Dedifferentiated amniotic fluid mesenchymal stem cell (primary cell): Measurements from ENCODE around the gene SLC26A1.

ENCODE experiments used
- DNase-seq: peaks from one replicate; pipeline ENCODE4 v3.0.0-alpha.2; 2016; ENCODE audit errors: extremely low spot score

SLC26A1 gene

DNA sequence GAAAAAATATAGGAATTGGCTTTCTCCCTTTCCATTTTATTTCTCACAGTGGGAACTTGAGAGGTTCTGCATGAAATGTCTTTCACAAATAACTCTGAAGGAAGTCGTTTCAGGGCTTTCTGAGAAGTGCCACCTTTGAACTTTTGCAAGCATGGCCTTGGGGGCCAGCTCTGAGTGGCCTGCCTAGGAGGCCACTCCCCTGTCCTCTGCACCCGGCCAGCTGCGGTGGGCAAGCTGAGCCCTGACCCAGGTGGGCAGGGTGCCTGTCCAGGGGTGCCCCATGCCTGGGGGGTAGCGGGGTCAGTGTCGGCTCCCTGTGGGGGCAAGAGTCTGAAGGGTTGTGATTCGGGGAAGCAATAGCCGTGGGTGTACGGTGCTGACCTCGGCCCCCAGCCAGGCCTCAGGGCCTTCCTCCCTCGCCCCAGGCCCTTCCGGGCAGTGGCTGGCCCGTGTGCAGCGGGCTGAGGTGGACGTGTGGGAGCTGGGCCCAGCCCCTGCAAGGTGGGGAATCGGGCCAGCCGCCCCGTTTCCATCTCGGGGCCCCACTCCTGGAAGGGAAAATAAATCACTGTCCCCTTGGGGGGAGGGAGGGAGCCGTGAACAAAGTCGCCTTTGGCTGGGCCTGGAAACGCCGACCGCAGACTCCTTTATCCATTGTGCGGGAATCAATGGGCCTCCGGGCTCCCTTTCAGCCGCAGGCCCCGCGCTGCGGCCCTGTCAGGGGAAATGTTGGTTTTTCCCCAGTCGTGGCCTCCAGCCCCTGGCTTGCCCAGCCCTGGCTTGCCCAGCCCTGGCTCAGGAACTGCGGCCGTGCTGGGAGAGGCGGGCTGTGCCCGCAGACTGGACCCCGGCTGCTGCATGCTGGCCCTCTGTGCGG is 21.3 kb upstream of the SLC26A1 start:
- no peak for DNase-seq

DNA sequence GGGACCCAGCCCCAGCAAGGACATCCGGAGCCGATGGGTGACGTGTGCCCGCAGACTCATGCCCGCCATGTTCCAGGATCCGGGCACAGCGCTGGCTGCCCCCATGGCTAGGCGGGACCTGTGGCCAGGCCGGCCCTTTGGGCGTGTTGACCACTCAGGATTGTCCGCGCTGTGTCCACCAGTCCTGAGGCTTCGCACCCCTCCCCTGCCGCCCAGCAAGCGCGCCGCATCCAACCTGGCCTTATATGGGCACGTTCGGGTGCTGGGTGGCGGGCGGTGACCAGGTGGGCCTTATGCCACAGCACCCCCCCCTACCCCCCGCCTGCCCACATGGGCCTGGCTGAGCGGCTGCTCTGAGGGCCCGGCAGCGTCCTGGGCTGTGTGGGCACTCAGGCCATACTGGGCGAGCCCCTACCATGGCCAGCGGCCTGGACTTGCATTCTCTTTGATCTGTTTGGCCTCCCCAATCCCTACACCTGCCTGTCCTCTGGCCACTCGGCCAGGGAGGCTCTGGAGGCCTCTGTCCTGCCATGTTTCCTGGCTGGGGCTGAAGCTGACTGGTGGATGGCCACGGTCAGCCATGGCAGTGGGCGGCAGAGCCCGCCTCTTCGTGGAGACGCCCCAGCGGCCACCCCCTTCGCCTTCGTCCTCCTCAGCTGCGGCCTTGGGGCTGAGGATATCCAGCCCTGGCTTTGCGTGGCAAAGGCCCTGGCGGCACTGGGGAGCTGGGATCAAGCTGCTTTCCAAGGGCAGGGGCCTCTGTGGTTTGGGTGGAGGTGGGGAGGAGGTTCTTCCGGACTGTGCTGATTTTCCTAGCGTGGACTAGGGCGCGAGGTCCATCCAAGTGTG is 20.2 kb upstream of the SLC26A1 start:
- DNase-seq, result no peak

GRCh38 chr4:1012034-1012739 is 19.0 kb upstream of the SLC26A1 start:
- peak; percentile 15 for DNase-seq

DNA sequence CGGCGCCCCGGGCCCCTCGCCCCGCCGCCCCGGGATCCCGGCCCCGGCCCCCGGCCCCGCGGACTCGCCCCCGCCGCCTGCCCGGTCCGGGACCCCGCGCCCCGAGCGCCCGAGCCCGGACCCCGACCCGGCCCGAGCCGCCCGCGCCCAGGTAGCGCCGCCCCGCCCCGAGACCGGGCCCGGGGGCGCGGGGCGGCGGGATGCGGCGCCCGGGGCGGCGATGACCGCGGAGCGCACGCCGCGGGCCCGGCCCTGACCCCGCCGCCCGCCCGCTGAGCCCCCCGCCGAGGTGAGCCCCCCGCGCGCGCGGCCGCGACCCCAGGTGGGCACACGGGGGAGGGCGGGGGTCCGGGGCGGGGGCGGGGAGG is 18.4 kb upstream of the SLC26A1 start:
- no peak for DNase-seq

DNA sequence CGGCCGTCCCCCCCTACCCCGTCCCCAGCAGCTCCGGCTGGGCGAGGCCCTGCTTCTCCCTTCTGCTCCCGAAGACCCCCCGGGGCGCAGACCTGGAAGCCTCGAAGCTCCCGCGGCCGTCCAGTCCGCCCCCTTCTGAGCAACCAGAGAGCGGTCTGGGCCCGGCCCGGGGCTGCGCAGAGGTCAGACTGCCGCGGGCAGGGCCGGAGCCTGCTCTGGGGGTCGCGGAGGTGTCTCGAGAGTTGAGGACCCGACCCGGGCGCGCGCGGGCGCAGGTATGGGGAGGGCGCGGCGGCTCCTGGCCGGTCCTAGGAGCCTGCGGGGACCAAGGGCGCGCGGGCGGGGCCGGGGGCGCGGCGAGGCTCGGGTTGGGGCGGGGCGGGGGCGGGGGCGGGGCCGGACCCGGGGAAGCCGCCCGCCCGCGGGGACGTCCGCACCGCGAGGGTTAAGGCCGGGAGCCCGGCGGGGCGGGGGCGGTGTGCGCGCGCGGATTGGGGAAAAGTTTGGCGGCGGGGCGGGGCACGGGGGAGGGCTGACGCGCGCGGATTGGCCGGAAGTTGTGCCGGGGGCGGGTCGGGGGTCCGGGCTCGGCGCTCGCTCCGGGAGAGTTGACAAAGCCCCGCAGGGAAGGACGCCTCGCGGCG is 17.9 kb upstream of the SLC26A1 start, which contains the start of gene FGFRL1:
Gene FGFRL1, plus strand, starts transcription at position 605 of the 644 bp plus-strand sequence. CDS start 860 bp downstream, outside the sequence.
- DNase-seq, result peak; percentile 79

- peak; percentile 43 for DNase-seq
Measured at GRCh38 chr4:1010395-1011021, 17.3 kb upstream of the SLC26A1 start.

DNA sequence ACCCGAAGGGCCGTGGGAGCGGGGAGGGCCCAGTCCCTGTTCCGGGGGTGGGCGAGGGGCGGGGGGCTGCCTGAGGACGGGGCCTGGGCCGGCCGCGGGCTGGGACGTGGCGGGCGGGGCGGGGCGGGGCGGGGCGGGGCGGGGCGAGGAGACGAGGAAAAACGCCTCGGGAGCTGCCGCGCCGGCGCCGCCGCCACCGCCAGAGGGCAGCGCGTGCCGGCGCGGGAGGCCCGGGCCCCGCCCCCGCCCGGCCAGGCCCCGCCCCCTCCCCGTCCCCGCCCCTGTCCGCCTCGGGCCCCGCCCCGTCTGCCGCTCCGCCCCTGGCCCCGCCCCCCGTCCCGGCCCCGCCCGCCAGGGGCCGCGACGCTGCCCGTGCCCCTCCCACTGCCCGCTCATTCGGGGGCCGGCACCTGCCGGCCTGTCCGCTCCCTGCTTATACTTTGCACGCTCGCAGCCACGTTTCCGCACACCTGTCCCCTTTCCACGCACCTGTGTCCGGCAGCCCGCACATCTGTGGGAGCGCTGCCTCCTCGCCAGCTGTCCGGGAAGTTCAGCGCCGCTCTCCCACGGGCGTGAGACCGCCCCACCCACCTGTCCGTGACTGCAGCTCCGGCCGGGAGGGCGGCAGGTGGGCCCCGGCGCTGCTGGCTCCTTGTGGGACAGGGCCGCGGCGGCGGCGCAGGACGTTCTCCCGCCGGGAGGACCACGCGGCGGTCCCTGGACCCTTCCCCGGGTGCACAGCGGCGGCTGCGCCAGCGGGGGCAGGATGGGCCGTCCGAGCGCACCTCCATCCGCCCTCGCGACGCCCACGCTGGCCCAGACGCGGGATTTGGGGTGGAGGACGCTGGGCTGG is 16.6 kb upstream of the SLC26A1 start:
- DNase-seq, result peak; percentile 15

GRCh38 chr4:1008840-1009541 is 15.8 kb upstream of the SLC26A1 start:
- no peak for DNase-seq

GRCh38 chr4:1006856-1007255 is 13.7 kb upstream of the SLC26A1 start:
- no peak for DNase-seq

DNA sequence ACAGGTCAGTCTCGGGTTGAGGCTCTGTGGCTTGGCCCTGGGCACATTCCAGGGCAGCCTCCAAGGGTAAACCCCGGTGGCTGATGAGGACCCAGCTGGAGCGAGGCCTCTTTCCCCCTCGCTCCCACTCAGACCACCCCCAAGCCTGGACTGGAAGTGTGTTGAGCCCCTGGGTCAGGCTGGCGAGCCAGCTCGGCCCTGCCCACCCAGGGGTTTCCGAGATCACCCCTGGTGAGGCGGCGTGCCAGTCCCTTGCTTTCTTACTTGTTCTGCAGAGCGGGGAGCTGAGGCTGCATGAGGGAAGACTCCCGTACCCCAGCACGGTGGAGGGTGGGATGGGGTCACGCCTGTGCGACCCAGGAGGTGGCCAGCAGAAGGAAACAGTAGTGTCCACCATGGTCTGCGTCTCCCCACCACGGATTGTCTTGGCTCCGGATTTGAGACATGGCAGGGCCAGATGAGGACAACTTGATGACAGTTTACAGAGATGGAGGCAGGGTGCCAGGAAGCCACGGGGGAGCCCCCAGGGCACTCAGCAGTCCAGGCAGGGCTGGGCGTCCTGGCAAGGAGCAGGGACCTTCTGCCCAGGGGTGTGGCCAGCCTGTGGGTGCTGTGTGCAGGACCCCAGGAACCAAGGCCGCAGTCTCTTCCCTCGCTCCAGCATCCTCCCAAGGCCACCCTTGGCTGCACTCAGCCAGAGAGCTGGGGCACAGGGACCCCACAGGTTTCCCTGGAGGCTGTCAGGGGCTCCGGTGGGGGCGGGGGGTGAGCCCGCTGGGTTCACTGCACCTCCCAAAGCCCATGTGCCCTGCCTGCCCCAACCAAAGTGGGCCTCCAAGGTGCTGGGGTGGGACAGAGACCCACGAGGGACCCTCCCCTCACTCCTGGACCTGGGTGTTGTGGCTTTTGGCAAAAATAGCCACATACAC is 11.6 kb upstream of the SLC26A1 start:
- DNase-seq, result no peak

DNA sequence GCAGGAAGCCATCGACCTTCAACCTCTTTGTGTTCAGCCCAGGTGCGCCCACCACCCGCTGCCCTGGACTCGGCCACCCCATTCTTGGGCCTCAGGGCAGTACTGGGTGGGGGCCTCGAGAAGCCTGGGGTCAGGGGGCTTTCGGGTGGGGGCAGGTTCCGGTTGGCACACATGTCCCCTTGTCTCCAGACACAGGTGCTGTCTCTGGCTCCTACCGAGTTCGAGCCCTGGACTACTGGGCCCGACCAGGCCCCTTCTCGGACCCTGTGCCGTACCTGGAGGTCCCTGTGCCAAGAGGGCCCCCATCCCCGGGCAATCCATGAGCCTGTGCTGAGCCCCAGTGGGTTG is 10.8 kb upstream of the SLC26A1 start:
- DNase-seq, result no peak

DNA sequence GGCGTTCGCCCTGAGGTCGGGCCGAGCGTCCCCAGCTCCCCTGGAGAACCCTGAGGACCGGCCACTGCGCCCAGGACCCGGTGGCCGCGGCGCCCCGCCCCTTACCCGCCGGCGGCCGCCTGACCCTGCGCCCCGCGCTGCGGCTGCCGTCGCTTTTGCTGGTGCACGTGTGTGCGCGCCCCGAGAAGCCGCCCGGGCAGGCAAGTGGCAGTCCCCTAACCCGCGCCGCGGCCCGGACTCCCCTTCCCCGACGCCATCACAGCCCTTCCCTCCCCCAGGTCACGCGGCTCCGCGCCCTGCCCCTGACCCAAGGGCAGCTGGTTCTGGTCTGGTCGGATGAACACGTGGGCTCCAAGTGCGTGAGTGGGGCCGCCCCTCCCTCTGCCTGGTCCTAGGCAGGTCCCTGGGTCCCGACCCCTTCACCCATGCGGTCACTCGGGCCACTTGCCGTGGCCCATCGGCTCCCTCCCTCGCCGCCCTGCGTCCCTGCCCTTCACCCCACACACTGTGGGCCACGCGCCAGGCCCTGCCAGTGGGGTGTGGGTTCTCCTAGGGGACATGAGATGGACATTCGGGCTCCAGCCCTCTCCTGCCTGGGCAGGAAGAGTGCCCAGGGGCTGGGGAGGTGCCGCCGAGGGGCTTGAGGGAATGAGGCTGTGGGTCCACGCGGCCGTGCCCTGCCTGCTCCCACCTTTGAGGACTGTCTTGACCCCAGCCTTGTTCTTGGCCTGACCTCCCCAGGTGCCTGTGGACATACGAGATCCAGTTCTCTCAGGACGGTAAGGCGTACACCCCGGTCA is 10.3 kb upstream of the SLC26A1 start:
- DNase-seq, result no peak

DNA sequence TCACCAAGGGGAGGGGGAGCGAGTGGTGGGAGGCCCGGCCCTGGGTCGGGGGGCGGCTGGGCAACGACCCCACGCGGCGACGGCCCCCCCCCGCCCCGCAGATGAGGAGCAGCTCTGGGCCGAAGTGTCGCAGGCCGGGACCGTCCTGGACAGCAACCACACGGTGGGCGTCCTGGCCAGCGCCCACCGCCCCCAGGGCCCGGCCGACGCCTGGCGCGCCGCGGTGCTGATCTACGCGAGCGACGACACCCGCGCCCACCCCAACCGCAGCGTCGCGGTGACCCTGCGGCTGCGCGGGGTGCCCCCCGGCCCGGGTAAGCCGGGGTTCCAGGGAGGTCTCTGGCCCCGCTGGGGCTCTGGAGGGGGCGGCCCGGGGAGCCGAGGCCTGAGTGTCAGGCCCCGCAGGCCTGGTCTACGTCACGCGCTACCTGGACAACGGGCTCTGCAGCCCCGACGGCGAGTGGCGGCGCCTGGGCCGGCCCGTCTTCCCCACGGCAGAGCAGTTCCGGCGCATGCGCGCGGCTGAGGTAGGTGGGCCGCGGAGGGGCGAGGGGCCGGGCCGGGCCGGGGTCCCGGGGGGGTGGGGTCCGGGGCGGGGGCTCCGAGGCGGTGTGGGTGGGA is 9.5 kb upstream of the SLC26A1 start:
- DNase-seq, result no peak

GRCh38 chr4:1002131-1002630 is 9.0 kb upstream of the SLC26A1 start:
- no peak for DNase-seq

GRCh38 chr4:1001561-1002130 is 8.4 kb upstream of the SLC26A1 start:
- DNase-seq, result no peak

DNA sequence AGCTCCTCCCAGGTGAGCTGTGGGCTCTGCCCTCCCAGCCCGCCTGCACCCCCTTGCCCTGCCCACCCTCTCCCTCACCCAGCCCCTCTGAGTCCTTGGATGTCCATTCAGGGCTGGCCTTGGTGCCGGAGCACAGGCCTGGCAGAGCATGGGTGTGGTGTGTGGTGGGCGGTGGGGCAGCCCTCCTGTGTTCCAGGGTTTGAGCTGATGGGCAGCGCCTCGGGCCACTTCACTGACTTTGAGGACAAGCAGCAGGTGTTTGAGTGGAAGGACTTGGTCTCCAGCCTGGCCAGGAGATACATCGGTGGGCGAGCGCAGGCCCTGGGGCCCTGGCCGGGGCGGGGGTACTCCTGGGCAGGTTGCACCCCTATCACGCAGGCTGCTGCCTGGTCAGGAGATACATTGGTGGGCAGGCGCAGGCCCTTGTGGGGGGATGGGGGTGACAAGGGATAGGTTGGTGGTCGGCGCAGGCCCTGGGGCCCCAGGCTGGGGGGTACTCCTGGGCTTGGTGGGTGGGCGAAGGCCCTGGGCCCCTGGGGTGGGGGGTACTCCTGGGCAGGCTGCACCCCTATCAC is 7.6 kb upstream of the SLC26A1 start:
- DNase-seq, result no peak
